OCI-LY3 (cell line): ENCODE measurements around the gene JMJD8.

Experiments used
- H2AFZ ChIP-seq: fragments of 200-600, 300-600 bp; shearing (Covaris generic); 2 replicates; pipeline ENCODE4 v1.6.0; 2014; ENCODE audit warnings: antibody characterized with exemption, low read depth, low read length
- H3K27ac ChIP-seq: fragments of 200-600, 300-600 bp; sonication (generic); 2 replicates; pipeline ENCODE4 v1.5.1; 2014; ENCODE audit warnings: mild to moderate bottlenecking, low read length, moderate library complexity, mixed read lengths
- H3K27me3 ChIP-seq: fragments of 200-600, 300-600 bp; sonication (generic); 2 replicates; pipeline ENCODE4 v1.6.1; 2014; ENCODE audit warnings: low read depth, low read length, mixed read lengths
- H3K36me3 ChIP-seq: fragments of 200-600, 300-600 bp; sonication (generic); replicated peaks from 2 replicates; pipeline ENCODE3; 2014; ENCODE audit warnings: low read depth, low read length, mixed read lengths
- H3K4me1 ChIP-seq: fragments of 300-600, 200-600 bp; sonication (generic); 2 replicates; pipeline ENCODE4 v1.6.1; 2014; ENCODE audit warnings: low read length, mixed read lengths
- H3K4me2 ChIP-seq: fragments of 200-600, 300-600 bp; sonication (generic); 2 replicates; pipeline ENCODE4 v1.6.1; 2014; ENCODE audit warnings: low read length, mixed read lengths
- H3K4me3 ChIP-seq: fragments of 300-600, 200-600 bp; sonication (generic); 2 replicates; pipeline ENCODE4 v1.5.1; 2014; ENCODE audit warnings: antibody characterized with exemption, mild to moderate bottlenecking, low read length, moderate library complexity
- H3K79me2 ChIP-seq: fragments of 300-600, 200-600 bp; shearing (Covaris generic); 2 replicates; pipeline ENCODE4 v1.6.1; 2014; ENCODE audit warnings: mild to moderate bottlenecking, low read length, mixed read lengths
- H3K9ac ChIP-seq: fragments of 300-600, 200-600 bp; shearing (Covaris generic); 2 replicates; pipeline ENCODE4 v1.6.0; 2014; ENCODE audit warnings: mild to moderate bottlenecking, low read length, moderate library complexity
- H3K9me3 ChIP-seq: fragments of 200-600, 300-600 bp; shearing (Covaris generic); 2 replicates; pipeline ENCODE4 v1.6.1; 2014; ENCODE audit warnings: low read length, mixed read lengths; ENCODE audit not compliant: insufficient read depth
- H4K20me1 ChIP-seq: fragments of 200-600, 300-600 bp; sonication (generic); 2 replicates; pipeline ENCODE4 v1.6.1; 2016; ENCODE audit warnings: low read length, mixed read lengths; ENCODE audit not compliant: insufficient read depth
- CTCF ChIP-seq: fragments of 200-600, 300-600 bp; sonication (generic); IDR thresholded peaks from 2 replicates; pipeline ENCODE4 v1.5.1; 2014; ENCODE audit warnings: antibody characterized with exemption, low read length, low read depth
- EZH2phosphoT487 ChIP-seq: fragments of 200-600 bp; shearing (Covaris generic); IDR thresholded peaks from 2 replicates; pipeline ENCODE4 v1.6.1; 2018; ENCODE audit warnings: antibody characterized with exemption, mixed run types, low read depth

JMJD8 gene

DNA sequence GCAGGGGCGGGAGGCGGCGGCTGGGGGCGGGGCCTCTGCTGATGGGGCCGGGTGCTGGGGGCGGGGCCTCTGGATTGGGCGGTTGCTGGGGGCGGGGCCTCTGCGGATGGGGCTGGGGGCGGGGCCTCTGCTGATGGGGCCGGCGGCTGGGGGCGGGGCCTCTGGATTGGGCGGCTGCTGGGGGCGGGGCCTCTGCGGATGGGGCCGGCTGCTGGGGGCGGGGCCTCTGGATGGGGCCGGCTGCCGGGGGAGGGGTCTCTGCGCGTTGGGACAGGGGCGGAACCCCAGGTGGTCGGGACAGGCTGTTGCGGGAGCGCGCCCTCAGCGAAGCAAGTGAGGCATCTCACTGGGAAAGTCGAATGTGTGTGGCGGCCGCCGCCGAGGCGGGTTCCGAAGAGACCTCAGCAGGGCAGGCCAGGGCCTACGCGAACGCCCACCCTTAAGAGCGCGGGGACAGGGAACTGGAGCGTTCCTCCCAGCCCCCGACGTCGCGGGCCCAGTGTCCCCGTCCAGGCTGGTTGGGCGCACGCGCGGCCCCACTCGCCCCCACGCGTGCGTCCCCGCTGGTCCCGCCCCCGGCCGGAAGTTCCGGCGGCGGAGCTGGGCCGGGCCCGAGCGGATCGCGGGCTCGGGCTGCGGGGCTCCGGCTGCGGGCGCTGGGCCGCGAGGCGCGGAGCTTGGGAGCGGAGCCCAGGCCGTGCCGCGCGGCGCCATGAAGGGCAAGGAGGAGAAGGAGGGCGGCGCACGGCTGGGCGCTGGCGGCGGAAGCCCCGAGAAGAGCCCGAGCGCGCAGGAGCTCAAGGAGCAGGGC lies 4.1 kb downstream of the JMJD8 start, which contains the start of gene STUB1:
TSS of gene STUB1 (plus strand) at position 597 of the 811 bp plus-strand sequence. CDS start at position 713, 116 bp downstream.
- H3K27ac ChIP-seq, result peak within 1 kb of the TSS; percentile 81
- H3K36me3 ChIP-seq, result peaks cover 21% of the 10 kb centered on the region
- no peaks in the 10 kb centered on the region for H3K27me3 ChIP-seq
- TF ChIP-seq EZH2phosphoT487, result no peak
- TF ChIP-seq CTCF, result no peak
- H3K9me3 ChIP-seq, result no peaks in the 10 kb centered on the region
- H4K20me1 ChIP-seq, result 0 out of 2 replicates have a peak, but pooled peaks cover 4% of the 10 kb centered on the region
- peak within 1 kb of the TSS; percentile 94 for H3K4me2 ChIP-seq
- peak within 1 kb of the TSS; percentile 88 for H3K9ac ChIP-seq
- H2AFZ ChIP-seq, result peak within 1 kb of the TSS; percentile 34; the same call in 1 of the 2 replicates
- H3K79me2 ChIP-seq, result peaks cover 37% of the 10 kb centered on the region
- H3K4me3 ChIP-seq, result peak within 1 kb of the TSS; percentile 95
- peaks cover 16% of the 10 kb centered on the region for H3K4me1 ChIP-seq

DNA sequence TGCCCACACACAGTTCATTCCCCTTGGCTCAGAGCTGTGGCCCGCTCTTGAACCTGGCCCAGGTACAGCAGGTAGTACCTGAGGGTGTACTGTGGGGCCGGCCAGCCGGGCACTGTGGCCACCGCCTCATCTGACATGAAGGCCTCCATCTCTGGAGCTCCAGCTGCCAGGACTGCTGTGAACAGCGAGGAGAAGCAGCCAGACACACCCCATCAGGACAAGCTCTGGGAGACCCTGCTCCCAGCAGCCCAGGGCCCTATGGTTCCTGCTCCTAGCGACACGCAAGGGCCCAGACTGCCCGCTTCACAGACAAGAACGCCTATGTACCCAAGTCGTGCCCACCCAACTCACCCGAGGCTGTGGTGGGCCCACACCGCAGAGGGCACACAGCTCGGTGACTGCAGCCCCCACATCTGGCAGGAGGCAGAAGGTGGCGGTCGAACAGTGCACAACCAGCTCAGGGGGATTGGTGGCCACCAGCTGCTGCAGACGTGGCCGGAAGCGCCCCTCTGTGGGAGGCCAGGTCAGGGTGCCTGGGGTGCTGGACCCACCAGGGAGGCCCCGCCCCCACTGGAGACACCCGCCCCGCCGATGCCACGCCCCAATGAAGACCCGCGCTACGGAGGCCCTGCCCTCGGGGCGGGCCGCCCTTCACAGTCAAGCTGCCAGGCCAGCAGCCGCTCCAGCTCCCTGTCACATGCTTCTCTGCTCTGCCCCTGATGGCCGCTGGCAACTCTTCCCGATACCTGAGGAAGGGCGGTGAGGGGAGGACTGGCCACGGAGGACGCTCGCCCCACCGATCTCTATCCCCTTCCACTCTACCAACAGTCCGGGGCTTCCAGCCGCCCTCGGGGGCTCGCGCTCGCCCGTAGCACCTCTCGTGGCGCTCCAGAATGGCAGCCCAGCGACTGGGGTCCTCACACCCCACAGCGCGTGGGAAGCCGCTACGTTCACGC lies 5.0 kb downstream of the JMJD8 start:
- H3K27me3 ChIP-seq, result no peaks in the 10 kb centered on the region
- H2AFZ ChIP-seq, result no peak overlapping the region
- peak overlapping the region; percentile 37 for H3K4me2 ChIP-seq
- no peak overlapping the region for H3K9ac ChIP-seq
- H3K9me3 ChIP-seq, result no peaks in the 10 kb centered on the region
- peaks cover 37% of the 10 kb centered on the region for H3K79me2 ChIP-seq
- H4K20me1 ChIP-seq, result 0 out of 2 replicates have a peak, but pooled peaks cover 4% of the 10 kb centered on the region
- no peak for TF ChIP-seq CTCF
- no peak for TF ChIP-seq EZH2phosphoT487
- no peak overlapping the region for H3K27ac ChIP-seq
- peaks cover 21% of the 10 kb centered on the region for H3K36me3 ChIP-seq
- H3K4me1 ChIP-seq, result peaks cover 16% of the 10 kb centered on the region
- peak overlapping the region; percentile 32; the same call in 1 of the 2 replicates for H3K4me3 ChIP-seq

- Histone ChIP-seq H2AFZ (no peak overlapping the region), H3K36me3 (peaks cover 21% of the 10 kb centered on the region), H3K9ac (no peak overlapping the region), H4K20me1 (0 out of 2 replicates have a peak, but pooled peaks cover 4% of the 10 kb centered on the region), H3K4me1 (peaks cover 14% of the 10 kb centered on the region), H3K27ac (no peak overlapping the region), H3K9me3 (no peaks in the 10 kb centered on the region), H3K27me3 (no peaks in the 10 kb centered on the region), H3K4me2 (no peak overlapping the region), H3K79me2 (peaks cover 30% of the 10 kb centered on the region), H3K4me3 (no peak overlapping the region)
- TF ChIP-seq CTCF, result no peak
- TF ChIP-seq EZH2phosphoT487, result no peak
Observed at GRCh38 chr16:678209-678857, 5.8 kb downstream of the JMJD8 start.
